BE2C (cell line): Measurements from ENCODE around the gene HMGN3.

ENCODE experiments used
- DNase-seq: peaks from one replicate; pipeline ENCODE4 v3.0.0-alpha.2; 2020
- H3K27me3 ChIP-seq: fragments of 250-450 bp; sonication (Bioruptor Pico); 2 replicates; pipeline ENCODE4 v1.5.1; 2020; ENCODE audit warnings: mild to moderate bottlenecking
- H3K36me3 ChIP-seq: fragments of 250-450 bp; sonication (Bioruptor Pico); 2 replicates; pipeline ENCODE4 v1.5.1; 2020; ENCODE audit warnings: mild to moderate bottlenecking
- H3K4me1 ChIP-seq: fragments of 250-450 bp; sonication (Bioruptor Pico); 2 replicates; pipeline ENCODE4 v1.5.1; 2020
- H3K4me3 ChIP-seq: 2 replicates; pipeline ENCODE4 v1.5.1; 2011; ENCODE audit warnings: low read depth, low read length
- H3K9me3 ChIP-seq: fragments of 250-450 bp; sonication (Bioruptor Pico); 2 replicates; pipeline ENCODE4 v1.5.1; 2020
- CTCF ChIP-seq: IDR thresholded peaks from 2 replicates; pipeline ENCODE4 v1.5.1; 2012; ENCODE audit warnings: mild to moderate bottlenecking, low read depth, low read length

Gene HMGN3

GRCh38 chr6:79201143-79201542 lies 33.3 kb downstream of the HMGN3 start:
- Histone ChIP-seq H3K27me3 (no peaks in the 10 kb centered on the region), H3K4me1 (no peaks in the 10 kb centered on the region), H3K9me3 (no peaks in the 10 kb centered on the region), H3K36me3 (peaks cover 10% of the 10 kb centered on the region), H3K4me3 (no peak overlapping the region)
- DNase-seq: no peak
- no peak for TF ChIP-seq CTCF

DNA sequence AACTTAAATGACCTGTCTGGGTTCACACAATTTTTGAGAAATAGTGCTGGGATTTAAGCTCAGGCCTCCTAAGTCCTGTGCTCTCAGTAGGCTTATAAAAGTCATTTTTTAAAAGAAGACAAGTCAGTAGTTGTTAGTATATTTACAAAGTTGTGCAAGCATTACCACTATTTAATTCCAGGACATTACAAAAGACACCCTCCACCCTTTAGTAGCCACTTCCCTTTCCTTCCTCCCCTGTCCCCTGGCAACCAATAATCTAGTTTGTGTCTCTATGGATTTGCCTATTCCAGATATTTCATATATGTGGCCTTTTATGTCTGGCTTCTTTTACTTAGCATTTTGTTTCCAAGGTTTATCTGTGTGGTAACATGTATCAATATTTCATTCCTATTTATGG lies 37.6 kb downstream of the HMGN3 start:
- Histone ChIP-seq H3K36me3 (no peaks in the 10 kb centered on the region; the same call in 1 of the 2 replicates), H3K27me3 (no peaks in the 10 kb centered on the region), H3K4me3 (no peak overlapping the region), H3K4me1 (no peaks in the 10 kb centered on the region), H3K9me3 (no peaks in the 10 kb centered on the region)
- TF ChIP-seq CTCF: no peak
- no peak for DNase-seq

DNA sequence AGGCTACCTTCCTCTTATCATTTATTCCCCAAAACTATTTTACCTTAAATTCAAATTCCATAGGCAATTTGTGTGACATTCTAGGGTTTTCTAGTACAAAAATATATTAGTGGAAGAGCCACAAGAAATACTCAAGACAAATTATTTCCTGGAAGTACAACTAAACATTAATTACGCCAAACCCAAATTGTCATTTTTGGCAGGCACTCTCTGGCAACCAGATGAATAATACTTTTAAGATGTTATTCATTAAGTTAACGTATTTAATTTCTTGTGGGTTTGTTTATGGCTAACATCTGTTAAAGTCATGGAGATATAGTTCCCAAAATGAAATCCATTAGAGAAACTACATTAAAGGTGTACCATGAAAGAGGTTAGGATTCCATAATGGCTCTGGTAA lies 40.5 kb downstream of the HMGN3 start:
- no peak for TF ChIP-seq CTCF
- no peaks in the 10 kb centered on the region for H3K27me3 ChIP-seq
- no peaks in the 10 kb centered on the region; the same call in 1 of the 2 replicates for H3K36me3 ChIP-seq
- no peaks in the 10 kb centered on the region for H3K4me1 ChIP-seq
- peaks cover 3% of the 10 kb centered on the region; the same call in 1 of the 2 replicates for H3K9me3 ChIP-seq
- H3K4me3 ChIP-seq: no peak overlapping the region
- DNase-seq: no peak

DNA sequence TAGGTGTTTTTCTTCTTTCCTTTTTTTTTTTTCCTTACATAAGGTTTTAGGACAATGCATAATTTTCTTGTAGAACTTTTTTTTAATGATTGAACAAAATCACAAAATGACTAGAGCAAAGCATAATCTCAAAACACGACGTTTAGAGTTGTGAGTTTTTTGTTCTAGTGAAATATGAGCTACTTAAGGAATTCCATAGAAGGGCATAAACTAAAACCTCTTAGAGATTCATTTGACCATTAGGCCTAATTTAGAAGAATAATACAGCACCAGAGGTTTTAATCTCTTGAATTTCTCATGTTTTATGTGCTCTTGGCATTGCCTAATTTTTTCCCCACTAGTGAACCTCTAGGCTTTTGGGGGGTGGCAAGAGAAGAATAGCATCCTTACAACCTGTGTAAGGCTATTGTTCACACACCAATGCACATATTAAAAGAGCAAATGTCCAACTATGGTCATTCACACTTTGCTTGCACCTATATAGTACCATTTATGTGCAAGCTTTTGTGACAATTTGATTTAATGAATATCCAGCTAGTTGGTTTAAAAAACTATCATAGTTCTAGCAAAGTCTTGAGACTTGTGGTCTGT lies 44.6 kb downstream of the HMGN3 start:
- DNase-seq: no peak
- Histone ChIP-seq H3K4me1 (no peaks in the 10 kb centered on the region), H3K4me3 (no peak overlapping the region), H3K36me3 (no peaks in the 10 kb centered on the region; the same call in 1 of the 2 replicates), H3K27me3 (no peaks in the 10 kb centered on the region), H3K9me3 (peaks cover 3% of the 10 kb centered on the region; the same call in 1 of the 2 replicates)
- no peak for TF ChIP-seq CTCF

DNA sequence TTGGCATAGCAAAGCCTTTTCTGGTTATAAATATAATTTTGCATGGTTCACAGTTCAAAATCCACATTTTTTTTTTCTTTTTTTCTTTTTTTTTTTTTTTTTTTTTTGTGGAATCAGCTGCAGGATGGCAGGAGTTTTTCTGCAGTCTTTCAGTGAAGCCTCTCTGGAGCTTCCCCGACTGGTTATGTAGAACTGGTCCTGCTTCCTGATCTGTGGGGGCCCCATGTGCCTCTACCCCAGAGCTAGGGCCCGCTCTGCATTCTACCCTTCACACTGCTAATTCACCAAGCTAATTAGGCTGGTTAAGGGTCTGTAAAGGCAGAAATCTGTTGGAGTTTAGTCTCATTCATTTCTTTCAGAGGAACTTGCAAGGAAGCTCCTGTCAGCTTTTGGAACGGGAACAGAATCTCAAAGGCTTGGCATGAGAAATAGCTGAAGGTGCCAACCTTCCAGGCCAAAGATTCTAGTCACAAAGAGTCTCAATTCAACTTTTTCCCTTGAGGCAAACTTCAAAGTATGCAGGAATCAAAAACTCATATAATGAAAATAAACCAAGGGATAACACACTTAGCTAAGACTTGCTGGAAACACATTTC lies 45.5 kb downstream of the HMGN3 start:
- Histone ChIP-seq H3K9me3 (peaks cover 3% of the 10 kb centered on the region; the same call in 1 of the 2 replicates), H3K4me1 (no peaks in the 10 kb centered on the region), H3K36me3 (no peaks in the 10 kb centered on the region; the same call in 1 of the 2 replicates), H3K27me3 (no peaks in the 10 kb centered on the region), H3K4me3 (no peak overlapping the region)
- no peak for TF ChIP-seq CTCF
- DNase-seq: no peak

- H3K4me3 ChIP-seq: no peak overlapping the region
- no peaks in the 10 kb centered on the region; the same call in 1 of the 2 replicates for H3K36me3 ChIP-seq
- peaks cover 3% of the 10 kb centered on the region; the same call in 1 of the 2 replicates for H3K9me3 ChIP-seq
- no peak for DNase-seq
- H3K27me3 ChIP-seq: no peaks in the 10 kb centered on the region
- H3K4me1 ChIP-seq: no peaks in the 10 kb centered on the region
- no peak for TF ChIP-seq CTCF
These were observed 46.4 kb downstream of the HMGN3 start for GRCh38 chr6:79188107-79188506.
